Activated naive CD4-positive, alpha-beta T cell treated with anti-CD3 and anti-CD28 coated beads, Interleukin-2, amount 10 ng/mL, durations not matched to agents 7 days and 5 days (primary cell): ENCODE data around the gene MKNK1.

Experiments
- CTCF ChIA-PET: fragments of 350-600 bp; sonication (Branson Sonifier 250); formaldehyde crosslinking; loops from one replicate; lab custom pipeline; 2021; ENCODE audit warnings: antibody characterized with exemption; lab: Charles Lee
- DNase-seq: peaks from one replicate; pipeline ENCODE4 v3.0.0-alpha.2; 2020
- H3K27ac Mint-ChIP-seq: one replicate; pipeline ENCODE4 v1.8.0; 2021; ENCODE audit warnings: mild to moderate bottlenecking, moderate library complexity, mixed read lengths
- H3K27me3 Mint-ChIP-seq: one replicate; pipeline ENCODE4 v1.8.0; 2021; ENCODE audit warnings: mild to moderate bottlenecking, mixed read lengths
- H3K36me3 Mint-ChIP-seq: one replicate; pipeline ENCODE4 v1.8.0; 2021; ENCODE audit warnings: mixed read lengths
- H3K4me1 Mint-ChIP-seq: one replicate; pipeline ENCODE4 v1.8.0; 2021; ENCODE audit warnings: mixed read lengths
- H3K4me3 Mint-ChIP-seq: one replicate; pipeline ENCODE4 v1.8.0; 2021; ENCODE audit warnings: mild to moderate bottlenecking, moderate library complexity, mixed read lengths
- H3K9me3 Mint-ChIP-seq: one replicate; pipeline ENCODE4 v1.8.0; 2021; ENCODE audit warnings: mixed read lengths

Gene MKNK1

DNA sequence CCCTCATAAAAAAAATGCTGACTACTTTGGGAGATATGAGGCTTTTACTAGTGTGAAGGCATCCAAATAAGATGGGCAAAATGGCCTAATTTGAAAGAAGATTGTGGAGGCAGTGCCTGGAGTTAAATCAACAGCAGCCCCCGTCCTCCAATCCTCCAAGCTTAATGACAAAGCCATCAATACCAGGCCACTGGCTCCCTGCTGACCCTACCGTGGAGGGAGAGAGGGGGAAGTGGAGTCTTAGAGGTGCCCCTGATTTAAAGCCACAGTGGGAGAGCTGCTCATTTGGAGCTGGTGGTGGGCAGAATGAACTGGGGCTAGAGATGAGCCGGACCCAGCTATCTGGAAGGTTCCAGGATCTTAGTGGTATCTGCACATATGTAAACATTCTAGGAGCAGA, 28.3 kb downstream of the MKNK1 start:
- Mint-ChIP-seq H3K27me3 (no peaks in the 10 kb centered on the region), H3K9me3 (no peaks in the 10 kb centered on the region), H3K4me3 (no peak overlapping the region), H3K27ac (no peak overlapping the region), H3K4me1 (peaks cover 22% of the 10 kb centered on the region), H3K36me3 (peaks cover 60% of the 10 kb centered on the region)
- DNase-seq = no peak
- CTCF ChIA-PET = interaction anchor here (1.0 kb wide), 1 partner anchor 43 kb away, joined by 3 read pairs; no protein-coding TSS in a partner anchor

DNA sequence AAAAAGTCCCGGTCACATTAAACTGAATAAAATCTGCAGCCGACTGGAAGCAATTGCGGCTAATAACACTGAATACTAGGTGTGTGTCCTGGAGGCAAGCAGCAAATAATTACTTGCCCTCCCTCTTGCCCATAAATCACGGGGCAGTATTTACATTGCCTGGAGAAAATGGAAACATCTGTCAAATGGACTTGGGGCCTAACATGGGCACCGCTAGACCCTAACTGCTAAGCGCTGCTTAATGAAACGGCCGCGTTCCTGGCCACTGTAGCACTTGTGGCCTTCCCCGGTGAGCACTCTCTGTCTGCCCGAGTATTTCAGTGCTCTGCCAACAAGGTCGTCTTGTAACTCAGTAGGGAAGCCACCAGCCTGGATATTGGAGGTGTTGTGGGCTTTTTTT, 28.8 kb downstream of the MKNK1 start:
- Mint-ChIP-seq H3K4me1 (peaks cover 17% of the 10 kb centered on the region), H3K27me3 (no peaks in the 10 kb centered on the region), H3K36me3 (peaks cover 57% of the 10 kb centered on the region), H3K9me3 (no peaks in the 10 kb centered on the region), H3K27ac (no peak overlapping the region), H3K4me3 (no peak overlapping the region)
- CTCF ChIA-PET = no interaction called here
- no peak for DNase-seq

- peaks cover 8% of the 10 kb centered on the region for H3K4me1 Mint-ChIP-seq
- no peaks in the 10 kb centered on the region for H3K9me3 Mint-ChIP-seq
- no peaks in the 10 kb centered on the region for H3K27me3 Mint-ChIP-seq
- CTCF ChIA-PET = no interaction called here
- H3K4me3 Mint-ChIP-seq = no peak overlapping the region
- no peak overlapping the region for H3K27ac Mint-ChIP-seq
- DNase-seq = no peak
- H3K36me3 Mint-ChIP-seq = peaks cover 45% of the 10 kb centered on the region
Measured at GRCh38 chr1:46571691-46572225, 32.3 kb downstream of the MKNK1 start.

DNA sequence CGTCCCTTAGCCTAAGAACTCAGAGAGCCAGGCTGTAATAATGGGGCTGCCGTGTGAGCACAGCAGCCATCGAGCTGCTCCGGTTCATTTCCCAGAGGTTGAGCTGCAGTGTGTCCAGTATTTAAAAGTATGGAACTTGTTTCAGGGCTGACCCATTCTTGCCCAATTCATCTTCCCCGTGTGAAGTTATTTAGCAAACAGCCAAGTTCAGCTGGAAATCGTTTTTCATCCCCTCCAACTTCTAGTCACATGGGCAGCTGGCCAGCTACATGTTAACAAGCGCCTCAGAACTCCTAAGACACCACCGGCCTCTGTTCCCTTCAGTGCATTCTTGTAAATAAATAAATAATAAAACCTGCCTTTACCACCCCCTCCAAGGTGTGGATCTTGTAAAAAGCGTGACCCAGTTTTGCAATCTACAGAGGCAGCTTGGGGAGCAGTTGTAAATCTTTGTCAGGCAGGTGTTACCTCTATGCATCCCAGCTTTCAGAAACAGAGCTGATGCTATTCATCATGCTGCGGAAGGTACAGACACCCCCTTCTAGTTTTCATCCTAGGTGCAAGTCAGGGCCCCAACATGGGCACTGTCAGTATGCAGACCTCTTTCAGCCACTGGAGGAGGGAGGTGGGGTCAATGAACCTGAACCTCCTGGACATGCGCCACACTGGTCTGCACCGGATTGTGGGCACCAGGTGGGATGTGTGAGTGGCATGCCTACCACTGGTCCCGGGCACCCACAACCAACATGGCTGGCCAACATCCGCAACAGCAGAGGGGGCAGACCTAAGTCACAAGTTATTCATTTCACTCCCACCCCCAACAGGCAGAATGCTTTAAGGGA, 34.0 kb downstream of the MKNK1 start:
- H3K9me3 Mint-ChIP-seq = no peaks in the 10 kb centered on the region
- H3K4me3 Mint-ChIP-seq = no peak overlapping the region
- CTCF ChIA-PET = no interaction called here
- H3K4me1 Mint-ChIP-seq = peaks cover 8% of the 10 kb centered on the region
- DNase-seq = no peak
- H3K27ac Mint-ChIP-seq = no peak overlapping the region
- H3K27me3 Mint-ChIP-seq = no peaks in the 10 kb centered on the region
- H3K36me3 Mint-ChIP-seq = peaks cover 40% of the 10 kb centered on the region

- CTCF ChIA-PET = no interaction called here
- H3K4me1 Mint-ChIP-seq = peaks cover 8% of the 10 kb centered on the region
- no peaks in the 10 kb centered on the region for H3K9me3 Mint-ChIP-seq
- H3K36me3 Mint-ChIP-seq = peaks cover 39% of the 10 kb centered on the region
- no peak for DNase-seq
- H3K27me3 Mint-ChIP-seq = no peaks in the 10 kb centered on the region
- no peak overlapping the region for H3K27ac Mint-ChIP-seq
- H3K4me3 Mint-ChIP-seq = no peak overlapping the region
Measured at GRCh38 chr1:46569116-46569515, 35.0 kb downstream of the MKNK1 start.

DNA sequence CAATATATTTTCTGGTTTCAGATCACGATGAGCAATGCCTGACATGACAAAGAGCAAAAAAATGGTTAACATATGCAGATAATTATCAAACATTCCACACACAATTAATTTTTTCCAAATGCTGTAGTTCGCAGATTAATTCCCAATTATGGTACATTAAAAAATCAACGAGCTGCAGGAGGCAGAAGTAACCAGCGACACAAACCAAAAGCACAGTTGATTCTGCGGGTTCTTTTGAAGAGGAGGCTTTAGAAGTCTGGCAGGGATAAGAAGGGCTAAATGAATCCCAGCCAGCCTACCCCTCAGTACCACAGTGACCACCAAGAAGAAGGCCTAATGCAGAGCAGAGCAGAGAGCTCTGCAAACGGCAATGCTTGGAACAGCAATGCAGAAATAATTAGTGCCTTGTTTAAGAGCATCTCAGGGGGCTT, 35.6 kb downstream of the MKNK1 start:
- Mint-ChIP-seq H3K9me3 (no peaks in the 10 kb centered on the region), H3K4me1 (peaks cover 6% of the 10 kb centered on the region), H3K4me3 (no peak overlapping the region), H3K27ac (no peak overlapping the region), H3K27me3 (no peaks in the 10 kb centered on the region), H3K36me3 (peaks cover 38% of the 10 kb centered on the region)
- no peak for DNase-seq
- CTCF ChIA-PET = no interaction called here

DNA sequence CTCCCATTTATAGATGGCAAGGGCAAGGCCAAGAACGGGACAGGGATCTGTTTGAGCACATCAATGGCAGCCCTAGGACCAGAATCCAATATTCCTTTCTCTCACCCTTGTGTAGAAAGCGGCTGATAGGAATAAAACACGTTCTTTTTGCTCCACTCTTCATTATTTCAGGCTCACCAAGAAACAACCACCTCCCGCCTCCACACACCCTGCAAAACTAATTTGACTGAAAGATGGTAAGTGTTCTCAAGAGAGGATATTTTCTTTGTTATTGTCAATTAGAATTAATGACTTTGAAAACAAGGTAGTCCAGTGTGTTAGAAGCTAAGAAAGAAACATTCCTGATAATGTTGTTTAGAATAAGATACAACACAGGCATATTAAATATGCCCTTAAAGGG, 40.7 kb downstream of the MKNK1 start:
- H3K27me3 Mint-ChIP-seq = no peaks in the 10 kb centered on the region
- no peaks in the 10 kb centered on the region for H3K4me1 Mint-ChIP-seq
- H3K4me3 Mint-ChIP-seq = no peak overlapping the region
- no peak for DNase-seq
- peaks cover 27% of the 10 kb centered on the region for H3K36me3 Mint-ChIP-seq
- H3K9me3 Mint-ChIP-seq = no peaks in the 10 kb centered on the region
- CTCF ChIA-PET = no interaction called here
- no peak overlapping the region for H3K27ac Mint-ChIP-seq

DNA sequence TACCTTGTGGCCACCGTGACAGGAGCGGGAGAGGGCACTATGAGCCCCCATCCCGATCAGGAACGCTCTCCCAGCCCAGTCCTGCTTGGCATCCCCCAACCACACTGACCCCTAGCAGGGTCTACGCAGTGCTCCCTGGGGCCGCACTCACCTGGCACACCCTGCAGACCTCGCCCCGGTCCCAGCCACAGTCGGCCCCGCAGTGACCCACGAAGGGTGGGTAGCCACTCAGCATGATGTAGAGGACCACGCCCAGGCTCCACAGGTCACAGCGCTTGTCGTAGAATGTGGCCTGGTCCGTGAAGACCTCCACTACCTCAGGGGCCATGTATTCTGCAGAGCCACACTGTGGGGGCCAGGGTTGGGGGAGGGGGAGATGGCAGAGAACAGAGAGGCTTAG, 41.6 kb downstream of the MKNK1 start:
- Mint-ChIP-seq H3K27me3 (no peaks in the 10 kb centered on the region), H3K9me3 (no peaks in the 10 kb centered on the region), H3K27ac (no peak overlapping the region), H3K36me3 (peaks cover 28% of the 10 kb centered on the region), H3K4me1 (no peaks in the 10 kb centered on the region), H3K4me3 (no peak overlapping the region)
- CTCF ChIA-PET = no interaction called here
- no peak for DNase-seq

- H3K36me3 Mint-ChIP-seq = peaks cover 10% of the 10 kb centered on the region
- CTCF ChIA-PET = interaction anchor here (1.2 to 3.4 kb wide), 2 partner anchors 11 to 166 kb away, joined by 4 to 18 read pairs; no protein-coding TSS in a partner anchor
- H3K27me3 Mint-ChIP-seq = no peaks in the 10 kb centered on the region
- H3K4me1 Mint-ChIP-seq = no peaks in the 10 kb centered on the region
- H3K4me3 Mint-ChIP-seq = no peak overlapping the region
- DNase-seq = no peak
- H3K27ac Mint-ChIP-seq = no peak overlapping the region
- H3K9me3 Mint-ChIP-seq = no peaks in the 10 kb centered on the region
Measured at GRCh38 chr1:46558966-46559365, 45.1 kb downstream of the MKNK1 start.

DNA sequence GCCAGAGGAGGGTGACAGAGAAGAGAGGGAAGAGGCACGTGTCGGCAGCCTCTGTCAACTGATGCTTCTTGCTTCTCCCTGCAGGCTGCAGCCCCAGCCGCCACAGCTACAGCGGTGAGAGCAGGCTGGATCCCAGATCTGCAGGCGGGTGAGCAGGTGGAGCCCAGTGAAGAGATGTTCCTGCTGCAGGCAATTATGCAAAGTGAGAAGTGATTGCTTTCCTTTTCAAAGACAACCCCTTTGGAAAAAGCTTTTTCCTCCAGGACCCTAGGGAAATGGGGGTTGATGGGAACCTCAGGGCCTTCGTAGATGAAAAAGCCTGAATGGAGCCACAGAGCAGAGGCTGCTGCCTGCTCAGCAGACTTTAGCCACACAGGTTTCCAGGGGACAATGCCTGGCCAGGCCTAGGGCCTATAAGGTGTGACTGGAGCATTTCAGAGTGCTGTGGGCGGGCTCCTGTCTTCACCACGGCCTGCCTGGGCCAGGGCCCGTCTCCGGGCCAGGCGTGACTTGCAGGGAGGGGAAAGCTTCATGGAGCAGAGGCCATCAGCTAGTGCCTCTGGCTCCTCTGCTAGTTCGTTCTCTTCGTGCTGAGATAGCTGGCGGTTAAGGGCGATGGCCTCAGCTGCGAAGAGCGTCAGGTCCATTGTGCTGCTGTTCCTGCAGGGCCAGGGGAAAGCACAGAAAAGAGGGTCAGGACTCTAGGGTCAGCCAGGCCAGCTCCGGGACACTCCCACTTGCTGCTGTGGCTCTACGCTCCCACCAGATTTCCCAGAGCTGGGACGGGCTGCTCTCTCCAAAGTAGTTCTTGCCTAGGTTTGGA, 45.7 kb downstream of the MKNK1 start:
- no peak for DNase-seq
- H3K36me3 Mint-ChIP-seq = peaks cover 10% of the 10 kb centered on the region
- CTCF ChIA-PET = interaction anchor here (3.4 kb wide), 1 partner anchor 10 kb away, joined by 18 read pairs; no protein-coding TSS in a partner anchor
- peak overlapping the region; percentile 19 for H3K27ac Mint-ChIP-seq
- H3K27me3 Mint-ChIP-seq = peaks cover 3% of the 10 kb centered on the region
- H3K9me3 Mint-ChIP-seq = no peaks in the 10 kb centered on the region
- no peak overlapping the region for H3K4me3 Mint-ChIP-seq
- H3K4me1 Mint-ChIP-seq = no peaks in the 10 kb centered on the region

DNA sequence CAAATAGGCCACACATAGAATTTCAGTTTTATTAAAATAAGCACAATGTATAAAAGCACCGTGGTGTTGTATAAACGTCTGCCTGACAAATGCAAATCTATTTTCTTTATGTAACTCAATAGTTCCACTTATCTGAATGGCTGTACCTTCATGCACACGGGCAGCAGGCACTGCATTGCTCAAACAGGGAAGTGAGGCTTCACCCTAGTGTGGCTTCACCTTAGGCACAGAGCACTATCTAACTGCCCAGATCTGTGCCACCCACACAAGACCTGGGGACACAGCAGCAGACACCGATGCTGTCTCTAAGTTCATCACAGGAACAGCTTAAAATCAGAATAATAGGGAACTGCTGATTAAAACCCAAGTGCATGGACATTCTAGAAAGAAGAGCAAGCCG, 46.7 kb downstream of the MKNK1 start:
- H3K27ac Mint-ChIP-seq = peak overlapping the region; percentile 56
- H3K9me3 Mint-ChIP-seq = no peaks in the 10 kb centered on the region
- H3K27me3 Mint-ChIP-seq = peaks cover 11% of the 10 kb centered on the region
- H3K4me1 Mint-ChIP-seq = no peaks in the 10 kb centered on the region
- CTCF ChIA-PET = no interaction called here
- H3K36me3 Mint-ChIP-seq = peaks cover 10% of the 10 kb centered on the region
- no peak overlapping the region for H3K4me3 Mint-ChIP-seq
- no peak for DNase-seq

- Mint-ChIP-seq H3K36me3 (peaks cover 9% of the 10 kb centered on the region), H3K9me3 (no peaks in the 10 kb centered on the region), H3K4me1 (no peaks in the 10 kb centered on the region), H3K27ac (no peak overlapping the region), H3K4me3 (no peak overlapping the region), H3K27me3 (peaks cover 14% of the 10 kb centered on the region)
- CTCF ChIA-PET = interaction anchor here (1.0 to 1.2 kb wide), 2 partner anchors 47 to 58 kb away, joined by 3 read pairs; partner anchors contain the start of gene MKNK1
- DNase-seq = no peak
Measured at GRCh38 chr1:46556822-46557221, 47.2 kb downstream of the MKNK1 start.

DNA sequence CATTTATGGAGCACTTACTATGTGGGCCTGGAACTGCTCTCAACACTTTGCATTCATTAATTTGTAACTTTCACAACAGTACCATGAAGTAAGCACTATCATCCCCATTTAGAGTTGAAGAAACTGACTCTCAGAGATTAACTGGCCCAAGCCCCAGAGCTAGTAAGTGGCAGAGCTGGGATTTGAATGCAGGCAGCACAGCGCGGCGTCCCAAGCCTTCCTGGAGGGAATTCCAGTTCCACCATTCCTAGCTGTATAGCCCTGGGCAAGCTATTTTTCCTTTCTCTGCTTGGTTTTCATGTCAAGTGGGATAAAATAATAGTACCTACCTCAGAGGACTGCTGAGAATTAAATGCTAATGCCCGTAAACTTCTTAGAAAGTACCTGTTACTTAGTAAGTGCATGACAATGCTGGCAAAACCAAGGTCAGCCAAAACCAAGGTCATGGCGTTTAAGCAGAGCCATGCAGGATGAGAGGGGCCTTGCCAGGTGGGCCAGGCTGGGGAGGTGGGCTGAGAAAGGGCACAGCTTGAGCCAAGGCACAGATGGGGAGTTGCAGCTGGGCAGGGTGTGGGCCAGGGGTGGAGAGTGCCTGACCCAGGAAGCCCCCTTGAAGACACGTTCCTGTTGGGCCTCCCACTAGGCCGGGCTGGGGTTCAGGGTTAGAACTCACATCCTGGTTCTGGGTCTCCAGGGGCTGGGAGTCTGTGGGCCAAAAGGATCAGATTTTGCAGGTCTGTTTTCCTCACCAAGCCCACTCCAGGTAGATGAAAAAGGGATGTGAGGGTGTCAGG, 48.0 kb downstream of the MKNK1 start:
- CTCF ChIA-PET = interaction anchor here (1.0 to 1.2 kb wide), 3 partner anchors 28 to 58 kb away, joined by 3 read pairs; partner anchors contain the start of gene MKNK1
- Mint-ChIP-seq H3K4me3 (no peak overlapping the region), H3K27me3 (peaks cover 22% of the 10 kb centered on the region), H3K4me1 (no peaks in the 10 kb centered on the region), H3K36me3 (peaks cover 5% of the 10 kb centered on the region), H3K27ac (no peak overlapping the region), H3K9me3 (no peaks in the 10 kb centered on the region)
- DNase-seq = no peak
